HG03571 (cell line): ENCODE results near the gene LDB2.
"Not testable (repeated sequence)": the region's sequence is repeated elsewhere in the genome, so short reads cannot be mapped to it uniquely, and the experiment has no call there.

ENCODE experiments used
- ATAC-seq: cut with Tn5 transposase; IDR thresholded peaks from one replicate; pipeline ENCODE4 v1.9.1; 2021; ENCODE audit not compliant: unreplicated experiment

Gene LDB2

DNA sequence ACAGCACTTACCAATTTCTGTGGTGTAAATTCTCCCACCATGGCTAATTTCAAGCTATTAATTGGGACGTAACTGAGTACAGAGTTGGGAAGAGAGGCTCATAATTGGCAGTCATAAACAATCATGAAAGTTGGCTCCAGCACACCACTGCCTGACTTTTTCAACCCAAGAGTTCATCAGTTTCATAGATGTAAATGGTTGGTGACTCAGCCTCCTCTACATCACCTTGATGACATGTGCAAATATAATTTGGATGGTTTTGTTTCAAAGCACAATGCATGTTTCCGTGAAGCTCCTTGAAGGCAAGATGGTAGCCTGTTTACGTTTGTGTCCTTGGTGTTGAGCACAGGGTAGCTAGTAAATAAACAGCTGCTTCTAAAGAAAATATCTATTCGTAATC lies 235.1 kb downstream of the LDB2 start:
- ATAC-seq, result no peak

GRCh38 chr4:16661813-16662212 lies 236.6 kb downstream of the LDB2 start:
- ATAC-seq, result no peak

DNA sequence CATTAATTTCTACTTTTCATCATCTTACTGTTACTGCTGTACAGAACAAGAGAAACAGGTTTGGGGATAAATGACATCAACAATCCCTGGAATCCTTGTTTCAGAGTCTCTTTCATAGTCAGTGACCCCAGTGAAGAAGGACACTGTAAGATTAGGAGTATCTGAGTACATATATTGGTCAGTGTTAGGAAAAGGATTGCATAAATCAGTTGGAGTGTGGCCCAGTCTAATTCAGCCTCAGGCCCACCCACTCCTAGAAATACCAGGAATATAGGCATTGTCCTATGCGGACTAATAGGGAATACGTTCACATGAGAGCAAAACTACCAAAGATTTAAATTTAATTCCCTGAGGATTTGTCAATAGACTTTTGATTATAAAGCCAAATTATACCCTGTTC lies 237.8 kb downstream of the LDB2 start:
- no peak for ATAC-seq

GRCh38 chr4:16659694-16660093 lies 238.8 kb downstream of the LDB2 start:
- no peak for ATAC-seq

- no peak for ATAC-seq
Measured at GRCh38 chr4:16659079-16659478, 239.4 kb downstream of the LDB2 start.

- ATAC-seq, result no peak
Measured at GRCh38 chr4:16658183-16658582, 240.3 kb downstream of the LDB2 start.

GRCh38 chr4:16655111-16655510 lies 243.3 kb downstream of the LDB2 start:
- ATAC-seq, result no peak

- ATAC-seq, result no peak
Measured at GRCh38 chr4:16652732-16653305, 245.6 kb downstream of the LDB2 start.

GRCh38 chr4:16646459-16646858 lies 252.0 kb downstream of the LDB2 start:
- ATAC-seq, result no peak

DNA sequence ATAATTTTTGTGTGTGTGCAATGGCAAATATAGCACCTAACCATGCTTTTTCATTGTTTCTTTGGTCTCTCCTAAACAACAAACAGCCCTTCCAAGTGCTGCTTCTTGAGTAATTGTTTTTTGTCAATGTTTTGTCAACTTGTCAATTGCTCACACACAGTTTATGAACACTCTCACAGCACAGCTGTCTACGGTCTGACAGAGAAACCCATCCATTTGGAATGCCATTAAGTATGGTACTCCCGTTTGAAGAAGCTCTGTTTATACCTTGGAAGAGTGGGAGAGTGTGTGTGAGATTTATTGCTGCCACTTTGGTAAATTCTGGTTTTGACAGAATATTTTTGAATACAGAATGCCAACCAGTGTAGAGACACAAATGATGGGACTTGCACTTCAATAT lies 254.6 kb downstream of the LDB2 start:
- no peak for ATAC-seq

DNA sequence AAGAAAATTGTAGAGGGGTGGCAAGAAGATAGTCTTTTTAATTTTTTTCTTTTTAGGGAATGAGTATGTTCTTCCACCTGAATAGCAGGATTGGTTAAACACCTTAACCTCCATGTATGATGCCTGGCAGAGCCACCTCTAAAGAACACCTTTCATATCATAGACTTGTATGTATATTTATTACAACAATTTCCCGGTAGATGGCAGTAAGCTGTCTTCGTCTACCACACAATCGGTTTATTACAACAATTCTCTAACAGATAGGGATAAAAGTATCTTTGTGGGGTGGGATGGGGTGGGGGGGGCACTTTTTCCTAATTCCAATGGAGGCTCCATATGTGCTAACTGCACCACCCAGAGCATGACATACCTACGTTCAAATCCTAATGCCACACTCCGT lies 255.5 kb downstream of the LDB2 start:
- ATAC-seq, result no peak

DNA sequence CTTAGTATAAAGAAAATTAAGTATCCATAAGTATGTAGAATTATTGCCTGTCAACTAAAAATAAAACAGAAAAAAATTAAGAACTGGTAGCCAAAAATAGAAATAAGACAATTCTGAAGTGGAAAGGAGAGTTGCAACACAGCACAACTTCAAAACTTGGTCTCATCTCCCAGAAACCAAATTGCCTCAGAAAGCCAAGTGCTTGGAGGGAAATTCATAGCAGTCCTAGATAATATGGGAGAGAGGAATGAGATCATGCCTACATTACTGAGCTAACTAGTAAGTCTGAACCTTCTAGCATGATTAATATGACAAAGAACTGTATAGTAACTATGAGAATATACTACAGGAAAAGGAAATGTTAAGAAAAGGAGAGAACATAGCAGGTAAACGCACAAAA lies 256.5 kb downstream of the LDB2 start:
- ATAC-seq, result no peak

DNA sequence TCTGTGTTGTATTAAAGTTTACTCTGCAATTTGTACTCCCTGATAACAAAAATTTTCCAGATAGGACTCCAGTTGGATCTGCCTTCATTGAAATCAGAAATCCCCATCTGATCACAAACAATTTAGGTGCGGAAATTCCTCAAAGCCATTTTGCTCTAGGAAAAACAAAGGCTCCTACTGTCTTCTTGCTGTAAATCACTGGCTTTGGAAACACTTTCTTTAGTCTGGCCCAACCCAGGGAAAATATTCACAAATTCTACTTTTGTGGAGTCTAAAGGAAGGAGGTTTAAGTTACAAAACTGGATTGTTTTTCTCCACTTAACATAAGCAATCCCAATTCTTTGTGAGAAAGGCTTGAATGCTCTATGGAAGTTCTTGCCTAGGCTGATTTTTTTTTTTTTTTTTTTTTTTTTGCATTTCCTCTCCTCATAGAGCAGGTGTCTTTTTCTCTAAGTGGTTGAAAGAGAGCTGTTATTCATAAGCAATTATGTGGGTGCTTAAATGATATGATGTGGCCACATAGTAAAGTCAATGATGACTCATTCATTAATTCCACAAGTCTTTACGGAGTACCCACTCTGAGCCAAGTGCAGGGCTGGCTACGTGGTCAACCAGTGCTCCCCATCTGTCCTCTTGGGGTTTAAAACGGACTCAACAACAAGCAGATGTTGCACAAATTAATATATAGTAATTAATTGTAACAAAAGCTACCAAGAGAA lies 261.4 kb downstream of the LDB2 start:
- ATAC-seq, result no peak

DNA sequence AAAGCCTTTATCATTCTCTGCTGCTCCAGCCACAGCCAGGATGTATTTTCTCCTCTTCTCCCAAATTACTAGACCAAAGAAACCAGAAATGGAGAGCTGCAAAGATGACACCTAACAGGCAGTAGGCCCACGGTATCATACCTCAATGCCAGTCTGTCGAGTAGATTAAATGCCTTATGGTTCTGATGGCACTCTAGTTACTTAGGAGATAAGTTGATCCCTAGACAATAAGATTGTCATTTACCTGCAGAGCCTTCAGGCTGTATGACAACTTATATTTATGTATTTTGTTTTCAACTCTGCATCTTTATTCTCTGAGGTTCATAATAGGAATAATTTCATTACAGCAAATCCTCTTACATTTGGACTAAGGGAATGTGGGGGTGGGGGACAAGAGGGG lies 262.1 kb downstream of the LDB2 start:
- ATAC-seq, result no peak

GRCh38 chr4:16629274-16629673 lies 269.2 kb downstream of the LDB2 start:
- not testable (repeated sequence) for ATAC-seq

- not testable (repeated sequence) for ATAC-seq
Measured at GRCh38 chr4:16628835-16629234, 269.6 kb downstream of the LDB2 start.

GRCh38 chr4:16627999-16628398 lies 270.4 kb downstream of the LDB2 start:
- ATAC-seq, result no peak

- no peak for ATAC-seq
Measured at GRCh38 chr4:16626945-16627344, 271.5 kb downstream of the LDB2 start.

DNA sequence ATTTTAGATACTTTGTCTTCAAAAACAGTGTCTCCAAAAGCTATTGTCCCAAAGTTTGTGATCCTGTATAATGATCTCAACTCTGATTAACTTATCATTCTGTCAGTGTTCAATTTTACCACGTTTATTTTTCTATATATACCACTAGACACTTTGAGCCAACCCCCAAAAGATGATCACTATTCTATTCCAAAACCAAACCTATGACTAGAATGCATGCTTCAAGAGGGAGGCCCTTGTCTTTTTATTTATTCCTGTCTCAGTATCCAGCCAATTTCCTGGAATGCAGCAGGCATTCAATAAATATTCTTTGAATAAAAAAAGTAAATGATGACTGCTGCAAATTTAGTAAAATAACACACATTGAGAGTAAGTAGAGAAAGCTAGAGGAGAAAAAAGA lies 275.6 kb downstream of the LDB2 start:
- no peak for ATAC-seq

DNA sequence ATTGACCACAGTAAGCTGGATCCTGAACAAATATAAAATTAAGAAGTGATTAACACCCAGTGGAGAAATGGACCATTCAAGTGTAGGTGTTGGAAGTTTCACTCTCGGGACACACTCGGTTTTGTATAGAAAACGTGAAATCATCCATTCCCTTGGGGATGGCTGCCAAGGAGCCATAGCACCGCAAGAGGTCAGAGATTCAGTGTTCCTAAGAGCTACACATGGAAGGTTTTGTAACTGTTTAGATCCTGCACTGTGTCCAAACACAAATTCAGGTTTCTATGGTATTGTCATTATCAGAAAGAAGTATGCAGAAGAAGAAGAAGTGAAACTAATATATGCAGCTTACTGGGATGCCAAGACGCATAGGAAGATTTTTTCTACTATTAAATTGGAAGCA lies 281.0 kb downstream of the LDB2 start:
- no peak for ATAC-seq

GRCh38 chr4:16617011-16617410 lies 281.4 kb downstream of the LDB2 start:
- ATAC-seq, result no peak

GRCh38 chr4:16609170-16609758 lies 289.2 kb downstream of the LDB2 start:
- no peak for ATAC-seq
